Tibial artery (tissue), 4 donors: ENCODE results near the gene TBC1D9.

Experiments
- DNase-seq, 2 donors: peaks; one replicate each; pipeline ENCODE4 v3.0.0-alpha.2; 2019
- H3K27ac ChIP-seq, 2 donors: fragments of 200-600 bp; sonication (generic) in 1 of 2; 1 replicate in 1 of 2; 2 replicates in 1 of 2; pipeline ENCODE4 v1.5.1; 2018 to 2019; ENCODE audit warnings: mild to moderate bottlenecking in 1 of 2
- H3K27me3 ChIP-seq, 2 donors: fragments of 200-600 bp; sonication (generic) in 1 of 2; one replicate each; pipeline versions ENCODE4 v1.5.1 to v1.6.0; 2016 to 2019
- H3K36me3 ChIP-seq, 3 donors: fragments of 200-600 bp; sonication (generic) in 2 of 3; one replicate each; pipeline ENCODE4 v1.5.1; 2016 to 2019; ENCODE audit warnings: mild to moderate bottlenecking in 2 of 3
- H3K4me1 ChIP-seq, 4 donors: fragments of 200-600 bp; sonication (generic) in 2 of 4; 1 replicate in 3 of 4; 2 replicates in 1 of 4; pipeline ENCODE4 v1.5.1; 2016 to 2019
- H3K4me3 ChIP-seq, 2 donors: fragments of 200-600 bp; sonication (generic) in 1 of 2; 1 replicate in 1 of 2; 2 replicates in 1 of 2; pipeline ENCODE4 v1.5.1; 2018 to 2019; ENCODE audit warnings: mild to moderate bottlenecking in 2 of 2
- H3K9me3 ChIP-seq, 3 donors: fragments of 200-600 bp; sonication (generic) in 1 of 3; one replicate each; pipeline ENCODE4 v1.5.1; 2016 to 2019
- intact Hi-C: fragments of 100-400 bp; cut with DNase I; formaldehyde crosslinking; loops from one replicate; pipeline ENCODE4 v1.15.0; 2023; ENCODE audit warnings: low total_unique reads
- TF ChIP-seq, protein P1 (sequence below), 2 experiments: fragments of 200-600 bp in 1 of 2; fragments of 450-650 bp in 1 of 2; IDR thresholded peaks; one replicate each; pipeline ENCODE4 v1.5.1; 2017 to 2019; ENCODE audit warnings: antibody characterized with exemption in 2 of 2, mild to moderate bottlenecking in 1 of 2, moderate library complexity in 1 of 2

Gene TBC1D9

DNA sequence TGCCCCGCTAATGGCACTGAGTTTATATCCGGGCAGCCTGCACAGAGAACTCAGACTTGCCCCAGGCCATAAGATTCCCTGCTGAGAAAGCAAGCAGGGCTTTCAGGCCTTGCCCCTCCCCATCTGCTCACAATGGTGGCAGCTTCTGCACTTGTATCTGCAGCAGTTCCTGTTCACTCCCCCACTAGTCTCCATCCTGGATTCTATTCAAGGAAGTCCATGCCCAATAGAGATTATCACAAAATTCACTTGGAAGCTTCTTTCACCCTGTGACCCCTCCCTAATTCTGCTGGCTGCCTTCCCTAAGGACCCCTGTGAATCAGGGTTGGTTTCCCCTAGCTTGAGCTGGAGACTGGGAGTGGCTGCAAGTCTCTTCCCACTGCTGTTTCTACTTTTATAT, 152.9 kb downstream of the TBC1D9 start:
- intact Hi-C loops: loop anchor here (10.0 kb wide), 1 partner anchor 238 kb away; no protein-coding TSS in a partner anchor
- H3K27me3 ChIP-seq: no peaks in the 10 kb centered on the region
- H3K9me3 ChIP-seq: no peaks in the 10 kb centered on the region
- no peak overlapping the region for H3K4me3 ChIP-seq
- H3K27ac ChIP-seq: no peak overlapping the region
- DNase-seq: no peak
- TF ChIP-seq, protein P1, sequence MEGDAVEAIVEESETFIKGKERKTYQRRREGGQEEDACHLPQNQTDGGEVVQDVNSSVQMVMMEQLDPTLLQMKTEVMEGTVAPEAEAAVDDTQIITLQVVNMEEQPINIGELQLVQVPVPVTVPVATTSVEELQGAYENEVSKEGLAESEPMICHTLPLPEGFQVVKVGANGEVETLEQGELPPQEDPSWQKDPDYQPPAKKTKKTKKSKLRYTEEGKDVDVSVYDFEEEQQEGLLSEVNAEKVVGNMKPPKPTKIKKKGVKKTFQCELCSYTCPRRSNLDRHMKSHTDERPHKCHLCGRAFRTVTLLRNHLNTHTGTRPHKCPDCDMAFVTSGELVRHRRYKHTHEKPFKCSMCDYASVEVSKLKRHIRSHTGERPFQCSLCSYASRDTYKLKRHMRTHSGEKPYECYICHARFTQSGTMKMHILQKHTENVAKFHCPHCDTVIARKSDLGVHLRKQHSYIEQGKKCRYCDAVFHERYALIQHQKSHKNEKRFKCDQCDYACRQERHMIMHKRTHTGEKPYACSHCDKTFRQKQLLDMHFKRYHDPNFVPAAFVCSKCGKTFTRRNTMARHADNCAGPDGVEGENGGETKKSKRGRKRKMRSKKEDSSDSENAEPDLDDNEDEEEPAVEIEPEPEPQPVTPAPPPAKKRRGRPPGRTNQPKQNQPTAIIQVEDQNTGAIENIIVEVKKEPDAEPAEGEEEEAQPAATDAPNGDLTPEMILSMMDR (IDR thresholded peaks at IDR 0.05): no peak
- no peaks in the 10 kb centered on the region for H3K36me3 ChIP-seq
- H3K4me1 ChIP-seq: no peaks in the 10 kb centered on the region

DNA sequence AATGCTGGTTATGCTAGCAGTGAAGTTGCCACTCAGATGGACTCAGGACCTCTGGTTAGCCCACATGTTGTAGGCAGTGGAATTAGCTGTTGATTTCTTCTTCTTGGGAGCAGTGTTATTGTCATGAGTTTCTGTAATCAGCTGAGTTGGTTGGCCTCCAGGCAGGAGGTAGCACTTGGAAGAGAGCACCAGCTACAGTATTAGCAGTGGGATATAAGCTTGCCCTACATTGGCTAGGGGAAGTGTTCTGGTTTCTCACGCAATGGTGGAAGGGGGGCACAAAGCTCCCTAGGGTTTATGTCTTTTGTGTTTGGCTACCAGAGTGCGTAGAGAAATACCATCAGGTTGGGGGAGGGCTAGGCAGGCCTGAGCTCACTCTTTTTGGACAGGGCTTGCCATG, 153.5 kb downstream of the TBC1D9 start:
- Histone ChIP-seq H3K27me3 (no peaks in the 10 kb centered on the region), H3K9me3 (no peaks in the 10 kb centered on the region), H3K27ac (no peak overlapping the region), H3K4me1 (no peaks in the 10 kb centered on the region), H3K4me3 (no peak overlapping the region), H3K36me3 (no peaks in the 10 kb centered on the region)
- intact Hi-C loops: loop anchor here (10.0 kb wide), 1 partner anchor 238 kb away; no protein-coding TSS in a partner anchor
- no peak for DNase-seq
- TF ChIP-seq, protein P1 (IDR thresholded peaks at IDR 0.05): no peak

DNA sequence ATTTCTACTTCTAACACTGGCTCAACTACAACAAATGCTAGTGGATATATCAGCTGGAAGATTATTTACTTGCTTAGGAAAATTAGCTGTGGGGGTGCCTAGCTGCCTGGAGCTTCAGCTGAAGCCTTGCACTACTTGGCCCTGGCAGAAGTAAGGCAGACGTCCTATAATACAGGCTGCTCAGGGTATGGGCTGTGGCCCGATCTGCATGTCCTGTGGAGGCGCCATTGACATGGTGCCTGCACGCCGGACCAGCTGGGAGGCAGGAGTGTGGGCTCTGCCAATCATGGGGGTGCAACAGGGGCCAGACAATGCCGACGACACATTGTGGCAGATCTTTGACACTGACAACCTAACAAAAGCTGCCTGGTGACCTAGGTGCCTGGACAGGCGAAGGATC, 155.8 kb downstream of the TBC1D9 start:
- Histone ChIP-seq H3K9me3 (no peaks in the 10 kb centered on the region), H3K36me3 (no peaks in the 10 kb centered on the region), H3K27me3 (no peaks in the 10 kb centered on the region), H3K4me1 (no peaks in the 10 kb centered on the region), H3K27ac (no peak overlapping the region), H3K4me3 (no peak overlapping the region)
- intact Hi-C loops: loop anchor here (10.0 kb wide), 1 partner anchor 236 kb away; no protein-coding TSS in a partner anchor
- TF ChIP-seq, protein P1 (IDR thresholded peaks at IDR 0.05): no peak
- no peak for DNase-seq

DNA sequence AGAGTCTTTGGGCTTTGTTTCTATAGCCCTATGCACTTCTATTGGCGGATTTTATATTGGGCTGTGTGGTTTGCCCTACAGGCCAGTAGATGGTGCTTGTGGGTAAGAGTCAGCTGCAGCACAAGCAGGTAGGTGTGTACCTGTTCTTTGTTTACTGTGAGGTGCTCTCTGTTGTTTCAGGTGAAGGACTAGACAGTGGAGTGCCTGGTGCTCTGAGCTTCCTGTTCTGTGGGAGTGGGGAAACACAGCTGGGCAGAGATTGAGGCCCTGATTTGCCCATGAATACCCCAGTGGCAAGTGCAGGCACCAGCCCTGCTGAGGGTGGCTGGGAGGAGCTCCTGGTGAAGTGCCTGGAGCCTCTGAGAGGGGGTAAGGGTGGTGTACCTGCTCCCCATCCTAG, 161.1 kb downstream of the TBC1D9 start:
- H3K27me3 ChIP-seq: no peaks in the 10 kb centered on the region
- intact Hi-C loops: no loop called here
- H3K9me3 ChIP-seq: no peaks in the 10 kb centered on the region
- no peak overlapping the region for H3K4me3 ChIP-seq
- H3K4me1 ChIP-seq: no peaks in the 10 kb centered on the region
- DNase-seq: no peak
- H3K36me3 ChIP-seq: no peaks in the 10 kb centered on the region
- H3K27ac ChIP-seq: no peak overlapping the region
- TF ChIP-seq, protein P1 (IDR thresholded peaks at IDR 0.05): no peak

DNA sequence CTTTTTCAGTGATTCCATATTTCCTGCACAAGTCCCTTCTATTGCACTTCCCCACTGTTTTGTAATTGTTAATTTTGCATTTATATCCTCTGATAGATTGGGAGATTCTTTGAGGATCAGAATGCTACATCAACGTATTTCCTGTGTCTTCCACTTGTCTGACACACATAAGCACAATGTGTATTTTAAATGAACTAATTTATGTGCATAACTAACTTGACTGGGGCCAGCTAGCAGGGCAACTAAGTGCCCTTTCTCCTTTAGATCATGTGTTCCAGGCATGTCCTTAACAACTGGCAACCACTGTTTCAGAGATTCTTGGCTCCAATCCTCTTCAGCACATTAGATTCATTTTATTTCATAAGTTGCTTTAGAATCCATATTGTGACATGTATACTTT, 171.7 kb downstream of the TBC1D9 start:
- DNase-seq: no peak
- intact Hi-C loops: no loop called here

More for the DNA sequence above, 171.7 kb downstream of the TBC1D9 start:
- Histone ChIP-seq H3K36me3 (no peaks in the 10 kb centered on the region), H3K4me3 (no peak overlapping the region), H3K27ac (no peak overlapping the region), H3K9me3 (no peaks in the 10 kb centered on the region), H3K27me3 (peaks cover 0 to 7% of the 10 kb centered on the region in 2 donors), H3K4me1 (peaks cover 0 to under 1% (median 0%) of the 10 kb centered on the region in 4 donors)
- TF ChIP-seq, protein P1 (IDR thresholded peaks at IDR 0.05): no peak
